ENCODE data around the gene CNGA3. TPM values are rescaled to one million over a fixed set of nuclear protein-coding genes. Genes with fewer than 3 reads are reported as not detected.

Gene CNGA3
- total RNA-seq, 4 donors from 2014 or later, result 0.25 to 0.47 TPM; not detected in 2

Other genes with a start within 250 kb of the CNGA3 start
- gene INPP4A, start 98.4 kb downstream of the CNGA3 start, total RNA-seq, result 10 to 100 TPM; 19.6 to 32.2 (median 28.0) TPM